Measurements from ENCODE around the gene SCARF2. TPM values are rescaled to one million over a fixed set of nuclear protein-coding genes. Genes with fewer than 3 reads are reported as not detected.

The SCARF2 gene
- polyA plus RNA-seq, 1 donor from 2014 or later = 5.0 TPM

DNA sequence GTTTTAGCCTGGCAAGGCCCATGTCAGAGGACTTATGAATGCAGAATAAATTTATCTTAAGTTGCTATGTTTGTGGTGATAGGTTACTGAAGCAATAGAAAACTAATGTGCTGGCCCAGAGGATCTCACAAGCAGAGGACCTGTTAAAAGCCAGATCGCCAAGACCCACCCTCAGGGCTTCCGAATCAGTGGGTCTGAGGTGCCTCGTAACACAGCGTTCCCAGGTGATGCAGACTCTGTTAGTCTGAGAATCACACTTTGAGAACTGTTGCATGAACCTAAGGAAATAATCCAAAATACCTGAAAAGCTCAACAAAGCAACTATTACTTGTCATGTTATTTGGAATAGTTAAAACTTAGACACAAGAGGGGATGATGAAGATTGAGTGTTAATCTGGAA lies 6.7 kb upstream of the SCARF2 start:
- H2AFZ ChIP-seq (ENCODE audit: low read depth, low read length) = no peak overlapping the region
- H3K27me3 ChIP-seq (ENCODE audit: insufficient read depth, low read depth, low read length) = no peaks in the 10 kb centered on the region
- no peak overlapping the region for H3K27ac ChIP-seq (ENCODE audit: low read length)
- H4K20me1 ChIP-seq (ENCODE audit: insufficient read depth) = no peaks in the 10 kb centered on the region
- no peak overlapping the region for H3K4me2 ChIP-seq (ENCODE audit: low read length)
- no peaks in the 10 kb centered on the region for H3F3A ChIP-seq (ENCODE audit: insufficient read depth, low read length, poor library complexity, severe bottlenecking)
- H3K4me3 ChIP-seq (ENCODE audit: low read length) = no peak overlapping the region
- no peaks in the 10 kb centered on the region for H3K79me2 ChIP-seq (replicated peaks; ENCODE audit: insufficient read depth, low read length)
- H3K36me3 ChIP-seq (ENCODE audit: insufficient read depth, low read length) = no peaks in the 10 kb centered on the region
- TF ChIP-seq POLR2AphosphoS5 (IDR thresholded peaks at IDR 0.05) (no peak), RAD21 (conservative IDR thresholded peaks at IDR 0.05) (no peak), EP300 (conservative IDR thresholded peaks at IDR 0.05; ENCODE audit: poor library complexity, severe bottlenecking) (no peak), MXI1 (conservative IDR thresholded peaks at IDR 0.05; ENCODE audit: poor library complexity, severe bottlenecking) (no peak), SMC3 (conservative IDR thresholded peaks at IDR 0.05; ENCODE audit: poor library complexity) (no peak), EZH2 (IDR thresholded peaks at IDR 0.05; ENCODE audit: borderline replicate concordance, insufficient read depth, low read length, poor library complexity, severe bottlenecking) (no peak), TAF1 (IDR thresholded peaks at IDR 0.05; ENCODE audit: low read depth) (no peak)
- TF ChIP-seq, protein P1, sequence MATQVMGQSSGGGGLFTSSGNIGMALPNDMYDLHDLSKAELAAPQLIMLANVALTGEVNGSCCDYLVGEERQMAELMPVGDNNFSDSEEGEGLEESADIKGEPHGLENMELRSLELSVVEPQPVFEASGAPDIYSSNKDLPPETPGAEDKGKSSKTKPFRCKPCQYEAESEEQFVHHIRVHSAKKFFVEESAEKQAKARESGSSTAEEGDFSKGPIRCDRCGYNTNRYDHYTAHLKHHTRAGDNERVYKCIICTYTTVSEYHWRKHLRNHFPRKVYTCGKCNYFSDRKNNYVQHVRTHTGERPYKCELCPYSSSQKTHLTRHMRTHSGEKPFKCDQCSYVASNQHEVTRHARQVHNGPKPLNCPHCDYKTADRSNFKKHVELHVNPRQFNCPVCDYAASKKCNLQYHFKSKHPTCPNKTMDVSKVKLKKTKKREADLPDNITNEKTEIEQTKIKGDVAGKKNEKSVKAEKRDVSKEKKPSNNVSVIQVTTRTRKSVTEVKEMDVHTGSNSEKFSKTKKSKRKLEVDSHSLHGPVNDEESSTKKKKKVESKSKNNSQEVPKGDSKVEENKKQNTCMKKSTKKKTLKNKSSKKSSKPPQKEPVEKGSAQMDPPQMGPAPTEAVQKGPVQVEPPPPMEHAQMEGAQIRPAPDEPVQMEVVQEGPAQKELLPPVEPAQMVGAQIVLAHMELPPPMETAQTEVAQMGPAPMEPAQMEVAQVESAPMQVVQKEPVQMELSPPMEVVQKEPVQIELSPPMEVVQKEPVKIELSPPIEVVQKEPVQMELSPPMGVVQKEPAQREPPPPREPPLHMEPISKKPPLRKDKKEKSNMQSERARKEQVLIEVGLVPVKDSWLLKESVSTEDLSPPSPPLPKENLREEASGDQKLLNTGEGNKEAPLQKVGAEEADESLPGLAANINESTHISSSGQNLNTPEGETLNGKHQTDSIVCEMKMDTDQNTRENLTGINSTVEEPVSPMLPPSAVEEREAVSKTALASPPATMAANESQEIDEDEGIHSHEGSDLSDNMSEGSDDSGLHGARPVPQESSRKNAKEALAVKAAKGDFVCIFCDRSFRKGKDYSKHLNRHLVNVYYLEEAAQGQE (IDR thresholded peaks at IDR 0.05; ENCODE audit: borderline replicate concordance) = no peak
- TF ChIP-seq, protein P2, sequence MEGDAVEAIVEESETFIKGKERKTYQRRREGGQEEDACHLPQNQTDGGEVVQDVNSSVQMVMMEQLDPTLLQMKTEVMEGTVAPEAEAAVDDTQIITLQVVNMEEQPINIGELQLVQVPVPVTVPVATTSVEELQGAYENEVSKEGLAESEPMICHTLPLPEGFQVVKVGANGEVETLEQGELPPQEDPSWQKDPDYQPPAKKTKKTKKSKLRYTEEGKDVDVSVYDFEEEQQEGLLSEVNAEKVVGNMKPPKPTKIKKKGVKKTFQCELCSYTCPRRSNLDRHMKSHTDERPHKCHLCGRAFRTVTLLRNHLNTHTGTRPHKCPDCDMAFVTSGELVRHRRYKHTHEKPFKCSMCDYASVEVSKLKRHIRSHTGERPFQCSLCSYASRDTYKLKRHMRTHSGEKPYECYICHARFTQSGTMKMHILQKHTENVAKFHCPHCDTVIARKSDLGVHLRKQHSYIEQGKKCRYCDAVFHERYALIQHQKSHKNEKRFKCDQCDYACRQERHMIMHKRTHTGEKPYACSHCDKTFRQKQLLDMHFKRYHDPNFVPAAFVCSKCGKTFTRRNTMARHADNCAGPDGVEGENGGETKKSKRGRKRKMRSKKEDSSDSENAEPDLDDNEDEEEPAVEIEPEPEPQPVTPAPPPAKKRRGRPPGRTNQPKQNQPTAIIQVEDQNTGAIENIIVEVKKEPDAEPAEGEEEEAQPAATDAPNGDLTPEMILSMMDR (IDR thresholded peaks at IDR 0.05; ENCODE audit: poor library complexity, severe bottlenecking) = no peak
- no peaks in the 10 kb centered on the region for H3K9me2 ChIP-seq (ENCODE audit: insufficient read depth, low read length)
- no peak overlapping the region for H3K9ac ChIP-seq (ENCODE audit: low read length)
- H3K9me3 ChIP-seq (ENCODE audit: low read length) = no peaks in the 10 kb centered on the region

DNA sequence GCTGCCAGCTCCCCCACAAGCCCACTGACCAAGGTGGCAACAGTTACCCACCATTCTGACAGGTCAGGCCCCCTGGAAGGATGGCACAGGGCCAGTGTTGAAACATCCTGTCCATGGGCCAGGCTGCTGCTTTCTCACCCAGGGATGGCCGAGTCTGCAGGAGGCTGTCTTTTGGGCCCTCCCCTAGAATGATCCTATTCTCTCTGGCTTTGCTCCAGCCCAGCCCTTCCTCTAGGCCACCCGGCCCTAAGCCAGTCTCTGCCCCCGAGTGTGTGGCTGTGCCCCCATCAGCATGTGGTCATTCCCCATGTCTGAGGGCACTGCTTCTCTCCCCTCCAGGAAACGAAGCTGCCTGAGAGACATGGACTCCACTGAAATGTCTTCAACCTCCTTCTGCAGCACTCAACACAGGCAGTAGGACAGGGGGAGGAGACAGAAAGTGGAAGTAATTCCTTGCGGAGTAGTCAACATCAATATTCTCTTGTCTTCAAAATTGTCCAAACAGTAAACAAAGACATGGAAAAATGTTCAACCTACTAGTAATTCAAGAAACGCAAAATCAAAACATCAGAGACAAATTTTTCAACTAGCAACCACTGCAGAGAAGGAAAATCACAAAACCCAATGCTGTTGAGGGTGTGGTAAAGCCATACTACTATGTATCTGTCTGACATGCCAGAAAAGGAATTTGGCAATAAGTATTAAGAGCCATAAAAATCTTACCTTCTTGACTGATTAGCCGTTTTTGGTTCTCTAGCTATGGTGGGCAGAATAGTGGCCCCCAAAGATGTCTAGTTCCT lies 5.1 kb upstream of the SCARF2 start:
- Histone ChIP-seq H2AFZ (ENCODE audit: low read depth, low read length) (no peak overlapping the region), H3F3A (ENCODE audit: insufficient read depth, low read length, poor library complexity, severe bottlenecking) (no peaks in the 10 kb centered on the region), H4K20me1 (ENCODE audit: insufficient read depth) (peaks cover 5% of the 10 kb centered on the region), H3K9me2 (ENCODE audit: insufficient read depth, low read length) (no peaks in the 10 kb centered on the region), H3K4me3 (ENCODE audit: low read length) (no peak overlapping the region), H3K79me2 (replicated peaks; ENCODE audit: insufficient read depth, low read length) (no peaks in the 10 kb centered on the region), H3K36me3 (ENCODE audit: insufficient read depth, low read length) (no peaks in the 10 kb centered on the region), H3K9me3 (ENCODE audit: low read length) (no peaks in the 10 kb centered on the region), H3K27me3 (ENCODE audit: insufficient read depth, low read depth, low read length) (peaks cover 16% of the 10 kb centered on the region), H3K4me2 (ENCODE audit: low read length) (no peak overlapping the region), H3K9ac (ENCODE audit: low read length) (no peak overlapping the region), H3K27ac (ENCODE audit: low read length) (no peak overlapping the region)
- TF ChIP-seq EP300 (conservative IDR thresholded peaks at IDR 0.05; ENCODE audit: poor library complexity, severe bottlenecking) = no peak
- TF ChIP-seq, protein P2 (IDR thresholded peaks at IDR 0.05; ENCODE audit: poor library complexity, severe bottlenecking) = no peak
- TF ChIP-seq EZH2 (IDR thresholded peaks at IDR 0.05; ENCODE audit: borderline replicate concordance, insufficient read depth, low read length, poor library complexity, severe bottlenecking) = no peak
- no peak for TF ChIP-seq POLR2AphosphoS5 (IDR thresholded peaks at IDR 0.05)
- no peak for TF ChIP-seq TAF1 (IDR thresholded peaks at IDR 0.05; ENCODE audit: low read depth)
- no peak for TF ChIP-seq SMC3 (conservative IDR thresholded peaks at IDR 0.05; ENCODE audit: poor library complexity)
- TF ChIP-seq, protein P1 (IDR thresholded peaks at IDR 0.05; ENCODE audit: borderline replicate concordance) = no peak
- TF ChIP-seq MXI1 (conservative IDR thresholded peaks at IDR 0.05; ENCODE audit: poor library complexity, severe bottlenecking) = no peak
- no peak for TF ChIP-seq RAD21 (conservative IDR thresholded peaks at IDR 0.05)

Measured in neural cell (in vitro differentiated cells).